Colonic mucosa (tissue), 4 donors: ENCODE measurements around the gene SETBP1. TPM values are rescaled to one million over a fixed set of nuclear protein-coding genes. Genes with fewer than 3 reads are reported as not detected.

ENCODE experiments used
- DNase-seq: peaks from one replicate; pipeline ENCODE4 v3.0.0-alpha.2; 2020
- H3K27ac ChIP-seq: fragments of 200-600 bp; one replicate; pipeline ENCODE4 v1.8.0; 2021
- H3K27me3 ChIP-seq: fragments of 200-600 bp; one replicate; pipeline ENCODE4 v1.8.0; 2021
- H3K36me3 ChIP-seq: fragments of 200-600 bp; one replicate; pipeline ENCODE4 v1.8.0; 2021
- H3K4me1 ChIP-seq: fragments of 200-600 bp; one replicate; pipeline ENCODE4 v1.8.0; 2021; ENCODE audit warnings: mild to moderate bottlenecking
- H3K4me3 ChIP-seq: fragments of 200-600 bp; one replicate; pipeline ENCODE4 v1.8.0; 2021
- H3K9ac ChIP-seq, 2 donors: one replicate each; pipeline ENCODE4 v1.7.0; 2013; ENCODE audit warnings: control low read depth in 2 of 2, low read depth in 2 of 2, low read length in 2 of 2
- H3K9me3 ChIP-seq: fragments of 200-600 bp; one replicate; pipeline ENCODE4 v1.8.0; 2021
- intact Hi-C: fragments of 100-400 bp; cut with DNase I; formaldehyde crosslinking; loops from one replicate; pipeline ENCODE4 v1.14.1; 2022
- total RNA-seq, 2 donors: library from RNA; stranded (reverse); fragmentation: NEBNext Ultra II Directional in 1 of 2; extraction: Animal tissue kit (Norgen Biotek cat#: 25700) in 1 of 2; gene quantifications; one replicate each; pipeline ENCODE4 v1.2.1, GENCODE V29; 2021
- TF ChIP-seq, protein P1 (sequence below): fragments of 200-600 bp; IDR thresholded peaks from one replicate; pipeline ENCODE4 v1.8.0; 2022; ENCODE audit warnings: antibody characterized with exemption, mild to moderate bottlenecking
- donor health status: healthy.
- donor health status: DM: no; HTN: no; CAD: no.
- donor health status: DM: no; HTN: no; CAD: no.

SETBP1 gene
- total RNA-seq, 2 donors from 2014 or later: 9.6 to 11.8 TPM

GRCh38 chr18:44960580-44960979, 279.9 kb downstream of the SETBP1 start:
- H3K4me1 ChIP-seq: no peaks in the 10 kb centered on the region
- H3K36me3 ChIP-seq: no peaks in the 10 kb centered on the region
- H3K9me3 ChIP-seq: no peaks in the 10 kb centered on the region
- intact Hi-C loops: no loop called here
- no peak overlapping the region for H3K4me3 ChIP-seq
- H3K27me3 ChIP-seq: no peaks in the 10 kb centered on the region
- H3K27ac ChIP-seq: no peak overlapping the region
- TF ChIP-seq, protein P1, sequence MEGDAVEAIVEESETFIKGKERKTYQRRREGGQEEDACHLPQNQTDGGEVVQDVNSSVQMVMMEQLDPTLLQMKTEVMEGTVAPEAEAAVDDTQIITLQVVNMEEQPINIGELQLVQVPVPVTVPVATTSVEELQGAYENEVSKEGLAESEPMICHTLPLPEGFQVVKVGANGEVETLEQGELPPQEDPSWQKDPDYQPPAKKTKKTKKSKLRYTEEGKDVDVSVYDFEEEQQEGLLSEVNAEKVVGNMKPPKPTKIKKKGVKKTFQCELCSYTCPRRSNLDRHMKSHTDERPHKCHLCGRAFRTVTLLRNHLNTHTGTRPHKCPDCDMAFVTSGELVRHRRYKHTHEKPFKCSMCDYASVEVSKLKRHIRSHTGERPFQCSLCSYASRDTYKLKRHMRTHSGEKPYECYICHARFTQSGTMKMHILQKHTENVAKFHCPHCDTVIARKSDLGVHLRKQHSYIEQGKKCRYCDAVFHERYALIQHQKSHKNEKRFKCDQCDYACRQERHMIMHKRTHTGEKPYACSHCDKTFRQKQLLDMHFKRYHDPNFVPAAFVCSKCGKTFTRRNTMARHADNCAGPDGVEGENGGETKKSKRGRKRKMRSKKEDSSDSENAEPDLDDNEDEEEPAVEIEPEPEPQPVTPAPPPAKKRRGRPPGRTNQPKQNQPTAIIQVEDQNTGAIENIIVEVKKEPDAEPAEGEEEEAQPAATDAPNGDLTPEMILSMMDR: no peak
- DNase-seq: no peak
- H3K9ac ChIP-seq: no peak overlapping the region

DNA sequence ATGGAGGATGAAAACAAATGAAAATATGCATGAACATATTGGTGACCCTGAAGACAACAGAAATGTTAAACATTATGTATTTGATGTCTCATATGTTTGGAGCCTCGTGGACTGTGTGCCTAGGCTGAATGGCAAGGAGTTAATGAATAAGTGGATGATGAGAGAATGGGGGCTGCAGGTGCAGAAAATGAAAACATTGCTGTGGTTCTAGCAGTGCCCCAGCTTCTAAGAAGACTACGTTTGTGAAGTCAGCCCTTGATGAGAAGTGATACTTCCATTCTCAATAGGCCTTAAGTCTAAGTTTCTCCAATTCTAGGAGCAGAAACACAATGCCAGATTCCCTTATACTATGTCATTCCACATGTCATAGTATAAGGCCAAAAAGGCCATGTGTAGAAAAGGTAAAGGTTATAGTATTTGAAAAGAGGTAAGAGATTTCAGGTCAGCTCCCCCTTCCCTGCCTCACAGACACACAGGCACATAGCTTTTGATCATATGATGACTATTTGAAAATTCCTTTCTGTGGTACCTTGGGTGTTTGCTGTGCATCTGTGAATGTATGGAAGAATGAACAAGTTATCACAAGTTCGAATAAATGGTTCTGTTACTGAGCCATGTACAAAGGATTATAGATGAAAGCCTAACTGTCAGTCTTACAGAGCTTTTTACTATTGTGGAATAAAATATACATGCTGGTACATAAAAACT, 280.8 kb downstream of the SETBP1 start:
- Histone ChIP-seq H3K9me3 (no peaks in the 10 kb centered on the region), H3K27ac (no peak overlapping the region), H3K9ac (no peak overlapping the region), H3K4me1 (no peaks in the 10 kb centered on the region), H3K36me3 (no peaks in the 10 kb centered on the region), H3K4me3 (no peak overlapping the region), H3K27me3 (no peaks in the 10 kb centered on the region)
- no peak for DNase-seq
- intact Hi-C loops: no loop called here
- TF ChIP-seq, protein P1: no peak

- no peaks in the 10 kb centered on the region for H3K9me3 ChIP-seq
- H3K9ac ChIP-seq: no peak overlapping the region
- no peaks in the 10 kb centered on the region for H3K36me3 ChIP-seq
- H3K27me3 ChIP-seq: no peaks in the 10 kb centered on the region
- no peak overlapping the region for H3K4me3 ChIP-seq
- intact Hi-C loops: no loop called here
- H3K4me1 ChIP-seq: no peaks in the 10 kb centered on the region
- DNase-seq: no peak
- TF ChIP-seq, protein P1: no peak
- H3K27ac ChIP-seq: no peak overlapping the region
These were observed 286.9 kb downstream of the SETBP1 start for GRCh38 chr18:44967599-44967998.

DNA sequence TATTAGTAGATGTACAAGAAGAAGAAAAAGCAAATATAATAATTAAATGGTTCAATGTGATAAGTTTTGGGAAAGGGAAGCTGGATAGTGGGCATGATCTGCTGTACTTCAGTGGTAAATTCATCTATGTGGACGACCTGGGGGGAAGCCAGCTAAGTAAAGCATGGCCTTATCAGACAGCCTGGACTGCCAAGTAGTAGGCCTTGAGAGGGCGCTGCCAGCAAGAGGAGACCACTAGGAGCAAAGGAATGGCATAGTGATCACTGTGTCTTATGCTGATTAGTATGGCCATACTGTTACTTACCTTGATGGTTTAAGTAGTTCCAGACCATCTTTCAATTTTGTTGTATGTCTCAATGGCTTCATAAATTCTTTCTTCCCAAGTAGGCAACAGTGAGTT, 287.6 kb downstream of the SETBP1 start:
- H3K4me3 ChIP-seq: no peak overlapping the region
- intact Hi-C loops: no loop called here

GRCh38 chr18:44969214-44969795, 288.6 kb downstream of the SETBP1 start:
- H3K27me3 ChIP-seq: no peaks in the 10 kb centered on the region
- H3K27ac ChIP-seq: no peak overlapping the region
- H3K4me1 ChIP-seq: no peaks in the 10 kb centered on the region
- no peaks in the 10 kb centered on the region for H3K9me3 ChIP-seq
- TF ChIP-seq, protein P1: no peak
- no peak for DNase-seq
- H3K9ac ChIP-seq: no peak overlapping the region
- no peak overlapping the region for H3K4me3 ChIP-seq
- no peaks in the 10 kb centered on the region for H3K36me3 ChIP-seq
- intact Hi-C loops: no loop called here

More for the DNA sequence above, 287.6 kb downstream of the SETBP1 start:
- DNase-seq: no peak
- H3K9me3 ChIP-seq: no peaks in the 10 kb centered on the region
- no peak overlapping the region for H3K27ac ChIP-seq
- H3K4me1 ChIP-seq: no peaks in the 10 kb centered on the region
- TF ChIP-seq, protein P1: no peak
- no peaks in the 10 kb centered on the region for H3K27me3 ChIP-seq
- no peak overlapping the region for H3K9ac ChIP-seq
- no peaks in the 10 kb centered on the region for H3K36me3 ChIP-seq
